Neural cell (in vitro differentiated cells): ENCODE measurements around the gene PPP2CA.

Source experiments
- POLR2AphosphoS5 ChIP-seq: IDR thresholded peaks from 2 replicates; pipeline ENCODE4 v1.6.1; 2012
- REST ChIP-seq: IDR thresholded peaks from 2 replicates; pipeline ENCODE4 v1.6.1; 2012; ENCODE audit warnings: borderline replicate concordance

- TF ChIP-seq POLR2AphosphoS5 (no peak), REST (no peak)
Observed at GRCh38 chr5:134171972-134172371, 53.9 kb downstream of the PPP2CA start.
